Panc1 (cell line): ENCODE measurements around the gene SCAMP3.

Experiments used
- POLR2AphosphoS5 ChIP-seq: IDR thresholded peaks from 2 replicates; pipeline ENCODE4 v1.6.1; 2012; ENCODE audit warnings: mild to moderate bottlenecking, low read depth, low read length, moderate library complexity
- TF ChIP-seq, protein P1 (sequence below): fragments of 450-650 bp; IDR thresholded peaks from 2 replicates; pipeline ENCODE4 v1.5.1; 2017; ENCODE audit warnings: mild to moderate bottlenecking

- TF ChIP-seq, protein P1, sequence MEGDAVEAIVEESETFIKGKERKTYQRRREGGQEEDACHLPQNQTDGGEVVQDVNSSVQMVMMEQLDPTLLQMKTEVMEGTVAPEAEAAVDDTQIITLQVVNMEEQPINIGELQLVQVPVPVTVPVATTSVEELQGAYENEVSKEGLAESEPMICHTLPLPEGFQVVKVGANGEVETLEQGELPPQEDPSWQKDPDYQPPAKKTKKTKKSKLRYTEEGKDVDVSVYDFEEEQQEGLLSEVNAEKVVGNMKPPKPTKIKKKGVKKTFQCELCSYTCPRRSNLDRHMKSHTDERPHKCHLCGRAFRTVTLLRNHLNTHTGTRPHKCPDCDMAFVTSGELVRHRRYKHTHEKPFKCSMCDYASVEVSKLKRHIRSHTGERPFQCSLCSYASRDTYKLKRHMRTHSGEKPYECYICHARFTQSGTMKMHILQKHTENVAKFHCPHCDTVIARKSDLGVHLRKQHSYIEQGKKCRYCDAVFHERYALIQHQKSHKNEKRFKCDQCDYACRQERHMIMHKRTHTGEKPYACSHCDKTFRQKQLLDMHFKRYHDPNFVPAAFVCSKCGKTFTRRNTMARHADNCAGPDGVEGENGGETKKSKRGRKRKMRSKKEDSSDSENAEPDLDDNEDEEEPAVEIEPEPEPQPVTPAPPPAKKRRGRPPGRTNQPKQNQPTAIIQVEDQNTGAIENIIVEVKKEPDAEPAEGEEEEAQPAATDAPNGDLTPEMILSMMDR, result no peak
- peak; percentile 91 for TF ChIP-seq POLR2AphosphoS5
Observed at GRCh38 chr1:155308493-155309422, 46.6 kb upstream of the SCAMP3 start, which contains the start of gene FDPS.
